Upper lobe of left lung (tissue), 4 donors: ENCODE measurements around the gene NOC4L.

Source experiments
- CTCF ChIP-seq, 6 experiments: fragments of 450-650 bp in 4 of 6; fragments of 200-600 bp in 2 of 6; sonication (generic) in 2 of 6; IDR thresholded peaks; one replicate each; pipeline ENCODE4 v1.5.1; 2016 to 2019; ENCODE audit warnings: antibody characterized with exemption in 6 of 6
- EP300 ChIP-seq, 4 donors: sonication (generic); formaldehyde crosslinking; IDR thresholded peaks; one replicate each; pipeline ENCODE4 v1.5.1; 2017; ENCODE audit warnings: antibody characterized with exemption in 4 of 4, control low read depth in 2 of 4
- POLR2A ChIP-seq, 4 donors: fragments of 450-650 bp; IDR thresholded peaks; one replicate each; pipeline ENCODE4 v1.5.1; 2016 to 2017; ENCODE audit warnings: antibody characterized with exemption in 4 of 4, mild to moderate bottlenecking in 2 of 4

DNA sequence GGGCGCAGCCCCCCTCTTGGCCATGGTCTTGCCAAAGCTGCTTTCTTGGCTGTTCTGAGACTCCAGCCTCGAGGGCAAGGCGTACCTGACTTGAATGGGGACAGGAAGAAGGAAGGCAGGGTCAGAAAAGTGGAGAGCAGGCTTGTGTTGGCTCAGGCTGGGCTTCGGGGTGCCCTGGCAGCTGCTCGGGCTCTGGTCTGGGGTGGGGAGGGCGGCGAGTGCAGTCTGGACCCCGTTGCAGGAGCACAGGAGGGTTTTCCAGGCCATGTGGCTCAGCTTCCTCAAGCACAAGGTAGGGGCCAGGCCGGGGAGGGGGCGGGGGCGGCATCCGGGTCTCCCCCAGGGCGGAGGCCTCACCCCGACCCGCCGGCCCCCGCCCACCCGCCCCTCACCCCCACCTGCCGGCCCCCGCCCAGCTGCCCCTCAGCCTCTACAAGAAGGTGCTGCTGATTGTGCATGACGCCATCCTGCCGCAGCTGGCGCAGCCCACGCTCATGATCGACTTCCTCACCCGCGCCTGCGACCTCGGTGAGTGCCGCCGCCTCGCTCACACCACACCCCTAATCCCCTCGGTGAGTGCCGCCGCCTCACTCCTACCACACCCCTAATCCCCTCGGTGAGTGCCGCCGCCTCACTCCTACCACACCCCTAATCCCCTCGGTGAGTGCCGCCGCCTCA is 4.2 kb downstream of the NOC4L start:
- TF ChIP-seq POLR2A (IDR thresholded peaks at IDR 0.05) (no peak), CTCF (IDR thresholded peaks at IDR 0.05) (no peak), EP300 (IDR thresholded peaks at IDR 0.05) (no peak)
